C4-2B (cell line): ENCODE data around the gene THSD8.

Source experiments
- CTCF ChIP-seq: fragments of 450-650 bp; conservative IDR thresholded peaks from 2 replicates; pipeline ENCODE4 v1.5.1; 2017; ENCODE audit warnings: mild to moderate bottlenecking
- ZFX ChIP-seq: fragments of 450-650 bp; IDR thresholded peaks from 2 replicates; pipeline ENCODE4 v1.6.1; 2017

- TF ChIP-seq CTCF (no peak), ZFX (peak; percentile 8; the same call in 1 of the 2 replicates)
These were observed 8.3 kb upstream of the THSD8 start for GRCh38 chr19:12793290-12794195.
